GM10266 (cell line): Measurements from ENCODE around the gene AGBL1.

Source experiments
- DNase-seq: peaks from one replicate; pipeline ENCODE4 v3.0.0; 2012; ENCODE audit errors: extremely low spot score
- TF ChIP-seq, protein P1 (sequence below): IDR thresholded peaks from 2 replicates; pipeline ENCODE4 v1.5.1; 2012; ENCODE audit warnings: mild to moderate bottlenecking, low read depth; ENCODE audit not compliant: control insufficient read depth, insufficient read depth; ENCODE audit errors: missing control alignments

AGBL1 gene

GRCh38 chr15:86336051-86336788, 256.5 kb downstream of the AGBL1 start:
- TF ChIP-seq, protein P1, sequence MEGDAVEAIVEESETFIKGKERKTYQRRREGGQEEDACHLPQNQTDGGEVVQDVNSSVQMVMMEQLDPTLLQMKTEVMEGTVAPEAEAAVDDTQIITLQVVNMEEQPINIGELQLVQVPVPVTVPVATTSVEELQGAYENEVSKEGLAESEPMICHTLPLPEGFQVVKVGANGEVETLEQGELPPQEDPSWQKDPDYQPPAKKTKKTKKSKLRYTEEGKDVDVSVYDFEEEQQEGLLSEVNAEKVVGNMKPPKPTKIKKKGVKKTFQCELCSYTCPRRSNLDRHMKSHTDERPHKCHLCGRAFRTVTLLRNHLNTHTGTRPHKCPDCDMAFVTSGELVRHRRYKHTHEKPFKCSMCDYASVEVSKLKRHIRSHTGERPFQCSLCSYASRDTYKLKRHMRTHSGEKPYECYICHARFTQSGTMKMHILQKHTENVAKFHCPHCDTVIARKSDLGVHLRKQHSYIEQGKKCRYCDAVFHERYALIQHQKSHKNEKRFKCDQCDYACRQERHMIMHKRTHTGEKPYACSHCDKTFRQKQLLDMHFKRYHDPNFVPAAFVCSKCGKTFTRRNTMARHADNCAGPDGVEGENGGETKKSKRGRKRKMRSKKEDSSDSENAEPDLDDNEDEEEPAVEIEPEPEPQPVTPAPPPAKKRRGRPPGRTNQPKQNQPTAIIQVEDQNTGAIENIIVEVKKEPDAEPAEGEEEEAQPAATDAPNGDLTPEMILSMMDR, result no peak
- DNase-seq, result no peak

- TF ChIP-seq, protein P1, result no peak
- no peak for DNase-seq
Observed at GRCh38 chr15:86337071-86337470, 257.4 kb downstream of the AGBL1 start.

DNA sequence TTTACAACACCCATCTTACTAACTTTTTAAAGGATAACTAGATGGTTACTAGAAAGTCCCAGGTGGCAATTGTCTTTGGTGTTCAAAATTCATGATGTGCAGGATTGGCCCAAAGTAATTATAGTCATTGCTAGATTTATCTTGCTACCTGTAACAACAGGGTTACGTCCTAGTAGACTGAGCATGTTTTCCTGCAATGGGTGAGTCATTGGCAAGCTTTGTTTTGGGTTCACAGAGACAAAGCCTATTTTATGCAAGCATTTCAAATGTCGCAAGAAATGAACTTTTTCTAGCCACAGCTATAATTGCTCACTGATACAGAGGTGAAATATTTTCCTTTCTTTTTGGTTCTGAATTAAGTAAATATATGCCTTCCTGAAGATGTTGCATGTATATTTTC, 267.6 kb downstream of the AGBL1 start:
- TF ChIP-seq, protein P1, result no peak
- DNase-seq, result no peak

- TF ChIP-seq, protein P1, result no peak
- no peak for DNase-seq
Observed at GRCh38 chr15:86349565-86349964, 269.9 kb downstream of the AGBL1 start.

DNA sequence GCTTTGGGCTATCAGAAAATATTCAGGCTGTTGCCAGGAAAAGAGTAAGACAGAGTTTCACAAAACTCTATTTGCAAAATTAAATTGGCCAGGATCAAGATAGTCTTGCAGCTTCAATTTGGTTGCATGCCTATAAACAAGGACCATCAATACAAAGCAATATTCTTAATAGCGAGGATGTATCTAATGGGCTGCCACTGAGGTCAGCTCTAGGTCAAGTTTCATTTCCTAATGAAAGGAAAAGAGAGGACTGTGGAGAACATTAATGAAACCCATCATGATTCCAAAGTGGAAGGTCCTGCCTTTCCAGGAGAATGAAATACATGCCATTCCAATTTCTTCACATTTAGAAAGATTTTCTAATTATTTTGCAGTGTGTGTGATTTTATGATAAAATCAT, 273.5 kb downstream of the AGBL1 start:
- TF ChIP-seq, protein P1, result no peak
- DNase-seq, result no peak

DNA sequence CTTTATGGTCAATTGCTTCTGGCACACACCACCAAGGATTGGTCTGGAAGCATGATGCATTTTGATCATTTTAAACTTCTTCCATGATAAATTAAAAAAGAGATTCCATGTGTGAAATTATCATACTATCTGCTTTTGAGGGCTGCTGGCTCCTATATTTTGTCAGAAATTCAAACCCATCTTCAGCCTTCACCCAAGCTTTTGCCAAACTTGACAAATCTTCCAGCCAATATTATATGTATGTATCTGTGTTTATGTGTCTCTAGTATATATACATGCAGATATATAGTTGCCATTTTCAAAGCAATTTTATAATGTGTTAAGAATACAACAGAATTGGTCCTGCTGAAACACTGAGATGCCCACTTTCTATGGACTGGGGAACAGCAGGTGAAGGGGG, 275.7 kb downstream of the AGBL1 start:
- no peak for DNase-seq
- TF ChIP-seq, protein P1, result no peak

GRCh38 chr15:86355801-86356200, 276.1 kb downstream of the AGBL1 start:
- DNase-seq, result no peak
- TF ChIP-seq, protein P1, result no peak
